ENCODE results near the gene ARHGEF10L. TPM values are rescaled to one million over a fixed set of nuclear protein-coding genes. Genes with fewer than 3 reads are reported as not detected.

The ARHGEF10L gene
- total RNA-seq, 1 donor from 2014 or later = 51.2 TPM

DNA sequence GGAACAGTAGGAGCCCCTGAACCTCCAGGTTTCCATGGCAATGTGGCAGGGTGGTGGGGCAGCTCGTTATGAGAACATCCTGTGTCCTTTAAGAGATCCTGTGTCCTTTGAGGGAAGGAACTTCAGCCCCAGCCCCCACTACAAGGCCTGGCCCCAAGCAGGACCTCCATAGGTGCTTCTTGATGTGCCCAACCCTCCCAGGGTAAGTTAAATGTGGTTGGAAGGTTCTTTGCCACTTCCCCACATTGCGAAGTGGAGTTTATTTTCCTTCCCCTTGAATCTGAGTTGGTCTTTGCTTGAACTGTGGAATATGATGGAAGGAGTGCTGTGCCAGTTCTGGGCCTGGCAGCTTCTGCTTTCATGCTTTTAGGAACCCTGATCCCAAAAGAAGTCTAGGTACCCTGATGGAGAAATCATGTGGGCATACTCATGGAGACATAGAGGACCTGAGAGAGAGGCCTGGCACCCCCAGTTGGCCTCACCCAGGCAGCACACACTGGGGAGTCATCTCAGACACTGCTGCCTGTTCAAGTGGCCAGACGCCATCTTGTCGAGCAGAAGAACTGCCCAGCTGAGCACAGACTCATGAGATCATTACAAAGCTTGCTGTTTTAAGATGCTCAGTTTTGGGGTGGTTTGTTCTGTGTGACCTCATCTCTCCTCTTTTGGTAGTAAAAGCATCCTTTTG, 171.5 kb downstream of the ARHGEF10L start:
- no peak for DNase-seq (ENCODE audit: low read depth)

DNA sequence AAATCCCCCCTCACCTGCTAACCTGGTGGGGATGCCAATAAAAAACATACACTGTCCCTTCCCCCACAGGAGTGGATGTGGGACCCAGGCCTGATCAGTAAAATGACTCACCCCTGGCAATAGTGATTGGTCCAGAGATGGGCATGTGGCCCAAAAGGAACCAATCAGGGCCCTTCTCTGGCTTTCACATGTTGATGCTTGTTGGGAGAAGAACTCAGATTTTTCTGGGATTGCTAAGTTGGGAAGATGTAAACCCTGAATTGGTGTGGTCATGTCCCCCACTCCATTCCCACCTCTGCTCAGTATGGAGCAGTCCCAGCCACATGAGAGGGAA, 172.0 kb downstream of the ARHGEF10L start:
- no peak for DNase-seq (ENCODE audit: low read depth)

DNA sequence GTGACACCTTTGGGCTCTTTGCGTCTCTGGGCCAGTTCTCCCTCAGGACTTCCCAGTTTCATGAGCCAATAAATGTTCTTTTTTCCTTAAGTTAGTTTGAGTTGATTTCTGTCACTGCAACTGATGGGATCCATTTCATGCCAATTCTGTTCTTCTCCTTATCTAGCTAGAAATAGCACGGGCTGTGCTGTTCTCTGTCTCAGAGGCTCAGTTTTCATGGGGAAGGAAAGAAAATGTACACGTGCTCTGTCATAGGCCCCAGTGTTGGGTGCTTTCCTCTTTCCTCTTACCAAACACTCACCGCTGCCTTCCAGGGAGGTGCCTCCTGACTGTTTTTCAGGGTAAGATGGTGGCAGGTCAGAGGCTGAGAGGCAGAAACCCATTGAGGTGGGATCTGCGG, 172.4 kb downstream of the ARHGEF10L start:
- DNase-seq (ENCODE audit: low read depth) = no peak

DNA sequence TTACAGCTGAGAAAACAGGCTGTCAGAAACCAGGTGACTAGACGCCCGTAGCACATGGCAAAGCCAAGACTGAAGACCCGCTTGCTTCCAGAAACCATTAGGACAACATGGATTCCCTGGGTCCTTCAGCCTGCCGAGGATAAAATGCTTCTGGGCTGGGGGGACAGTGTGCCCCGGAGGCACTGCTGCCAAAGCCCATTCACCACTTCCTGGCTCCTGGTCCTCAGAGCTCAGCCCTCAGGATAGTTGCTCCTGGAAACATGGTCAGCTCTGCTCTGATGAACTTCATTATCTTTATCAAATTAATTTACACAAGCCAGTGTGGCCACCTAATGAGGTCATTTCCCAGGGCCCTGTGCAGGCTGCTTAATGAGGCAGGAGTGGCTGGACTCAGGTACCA, 174.5 kb downstream of the ARHGEF10L start:
- DNase-seq (ENCODE audit: low read depth) = no peak

DNA sequence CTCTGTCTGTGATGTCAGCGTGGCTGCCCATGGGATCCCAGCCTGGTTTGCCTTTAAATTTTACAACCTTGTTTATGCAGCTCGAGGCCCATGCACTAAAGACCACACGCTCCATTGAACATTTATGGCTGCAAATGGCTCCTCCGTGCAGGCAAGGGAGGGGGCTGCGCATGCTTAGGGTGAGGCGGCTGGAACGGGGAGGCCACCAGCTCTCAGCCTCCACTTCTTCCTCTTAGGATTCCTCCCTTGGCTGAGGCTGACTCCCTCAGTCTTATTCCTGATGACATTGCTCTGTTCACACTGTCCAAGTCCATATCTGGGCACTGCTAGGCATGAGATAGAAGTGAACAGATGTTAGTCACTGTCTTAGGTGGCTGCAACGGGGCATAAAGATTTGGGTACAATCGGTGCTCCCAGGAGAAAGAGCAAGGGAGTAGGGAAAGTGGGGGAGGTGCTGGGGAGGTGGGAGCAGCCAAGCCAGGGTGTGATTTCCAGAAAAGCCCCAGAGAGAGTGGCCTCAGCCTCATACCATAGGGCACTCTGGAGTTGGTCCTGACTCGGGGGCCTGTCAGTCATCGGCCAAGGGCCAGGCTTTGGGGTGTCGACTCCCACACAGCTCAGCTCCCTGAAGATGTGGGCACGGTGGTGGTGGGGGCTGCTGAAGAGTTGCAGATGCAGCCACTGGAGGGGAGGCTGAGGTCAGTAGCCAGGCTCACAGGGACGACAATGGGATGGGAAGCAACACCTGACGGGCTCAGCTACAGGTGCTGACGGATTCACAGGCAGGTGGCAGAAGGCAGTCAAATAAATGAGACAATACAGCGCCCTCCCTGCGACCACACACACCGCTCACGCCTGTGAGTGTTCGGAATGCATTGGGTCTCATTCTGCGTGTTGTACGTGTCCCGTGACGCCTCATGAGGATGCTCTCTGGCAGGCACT, 178.4 kb downstream of the ARHGEF10L start:
- DNase-seq (ENCODE audit: low read depth) = peak; percentile 75

DNA sequence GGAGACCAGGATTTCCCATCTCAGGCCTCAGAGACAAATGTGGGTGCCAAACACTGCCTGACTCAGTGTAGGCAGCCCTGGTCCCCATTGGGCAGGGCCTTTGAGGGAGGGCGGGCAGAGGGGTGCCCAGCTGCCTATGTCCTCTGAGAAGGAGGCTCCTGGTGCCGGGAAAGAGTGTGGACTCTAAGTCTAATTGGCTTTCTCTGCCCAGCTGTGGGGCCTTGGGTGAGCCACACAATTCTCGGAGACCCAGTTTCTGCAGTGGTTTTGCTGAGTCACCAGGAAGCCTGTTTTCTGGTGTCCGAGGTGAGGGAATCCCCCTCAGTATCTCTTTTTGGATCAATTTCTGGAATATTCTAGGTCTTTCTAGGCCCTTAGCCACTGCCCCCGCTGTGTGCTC, 180.4 kb downstream of the ARHGEF10L start:
- peak; percentile 8 for DNase-seq (ENCODE audit: low read depth)

DNA sequence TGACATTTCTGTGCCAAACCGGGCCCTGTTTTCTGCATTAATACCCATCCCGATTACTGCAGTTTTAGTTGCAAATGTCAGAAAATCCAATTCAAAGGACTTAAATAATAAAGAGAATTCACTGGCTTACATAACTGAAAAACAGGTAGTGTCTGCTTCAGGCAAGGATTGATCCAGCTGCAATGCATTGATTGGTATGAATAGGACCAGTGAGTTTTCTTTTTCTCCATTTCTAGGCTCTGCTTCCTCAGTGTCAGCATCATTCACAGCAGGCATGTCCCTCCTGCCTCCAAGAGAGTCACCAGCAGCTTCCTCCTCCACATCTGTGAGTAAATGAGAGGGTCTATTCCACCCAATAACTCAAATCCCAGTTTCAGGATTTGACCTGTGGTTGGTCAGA, 181.9 kb downstream of the ARHGEF10L start:
- DNase-seq (ENCODE audit: low read depth) = no peak

DNA sequence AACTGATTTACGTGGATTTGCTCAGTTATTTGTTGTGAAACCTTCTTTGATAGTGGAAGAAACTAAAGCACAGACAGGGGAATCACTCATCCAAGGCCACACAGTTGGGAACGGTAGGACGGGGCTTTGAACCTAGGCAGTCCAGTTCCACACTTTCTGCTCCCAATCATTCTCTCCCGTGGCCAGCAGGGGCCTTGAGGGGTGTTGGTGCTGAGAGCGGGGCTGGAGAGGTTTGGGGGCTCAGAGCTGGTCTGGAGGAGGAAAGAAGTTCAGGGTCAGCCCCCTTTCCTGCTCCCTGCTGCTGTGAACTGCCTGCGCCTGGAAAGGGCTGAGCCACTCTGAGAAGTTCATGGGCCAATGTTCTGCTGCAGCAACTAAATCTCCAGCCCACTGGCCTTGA, 184.2 kb downstream of the ARHGEF10L start:
- DNase-seq (ENCODE audit: low read depth) = no peak

DNA sequence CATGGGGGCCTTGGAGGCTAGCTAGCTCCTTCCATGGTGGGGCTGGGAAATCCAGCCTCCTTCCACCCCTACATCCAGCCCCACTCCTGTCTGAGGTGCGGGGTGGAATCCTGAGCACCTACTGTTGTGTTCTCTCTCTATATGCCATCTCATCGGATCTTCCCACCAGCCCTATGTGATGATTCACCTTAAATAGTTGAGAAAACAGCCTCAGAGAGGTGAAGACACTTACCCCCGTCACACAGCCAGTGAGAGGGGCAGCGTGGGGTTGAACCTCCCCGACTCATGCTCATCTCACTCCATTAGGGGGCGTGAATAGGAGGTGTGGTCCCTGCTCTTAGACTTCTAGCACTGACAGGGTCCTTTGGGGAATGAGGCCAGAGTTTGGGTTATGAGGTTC, 184.7 kb downstream of the ARHGEF10L start:
- no peak for DNase-seq (ENCODE audit: low read depth)

DNA sequence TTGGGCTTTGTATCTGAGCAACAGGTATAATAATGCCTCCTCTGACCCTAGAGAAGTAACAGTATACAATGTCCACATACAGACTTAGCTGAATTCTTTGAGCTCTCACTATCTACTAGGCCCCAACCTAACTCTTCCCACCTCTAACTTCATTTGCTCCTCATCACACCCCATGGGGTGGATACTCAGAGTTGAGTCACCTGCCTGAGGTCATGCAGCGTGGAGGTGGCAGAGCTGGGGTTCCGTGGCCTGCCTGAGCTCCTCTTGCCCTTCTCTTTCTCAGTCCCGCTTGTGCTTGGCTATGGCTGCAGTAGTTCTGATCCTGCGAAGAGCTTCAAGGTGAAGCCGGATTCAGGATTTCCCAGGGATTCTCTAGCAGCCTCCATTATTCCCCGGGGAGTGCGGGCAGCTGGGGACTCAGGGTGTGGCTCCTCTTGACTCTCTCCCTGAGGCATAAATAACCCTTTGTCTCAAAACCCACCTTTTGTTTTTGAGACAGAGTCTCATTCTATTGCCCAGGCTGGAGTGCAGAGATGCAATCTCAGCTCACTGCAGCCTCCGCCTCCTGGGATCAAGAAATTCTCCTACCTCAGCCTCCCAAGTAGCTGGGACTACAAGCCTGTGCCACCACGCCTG, 185.7 kb downstream of the ARHGEF10L start:
- no peak for DNase-seq (ENCODE audit: low read depth)

DNA sequence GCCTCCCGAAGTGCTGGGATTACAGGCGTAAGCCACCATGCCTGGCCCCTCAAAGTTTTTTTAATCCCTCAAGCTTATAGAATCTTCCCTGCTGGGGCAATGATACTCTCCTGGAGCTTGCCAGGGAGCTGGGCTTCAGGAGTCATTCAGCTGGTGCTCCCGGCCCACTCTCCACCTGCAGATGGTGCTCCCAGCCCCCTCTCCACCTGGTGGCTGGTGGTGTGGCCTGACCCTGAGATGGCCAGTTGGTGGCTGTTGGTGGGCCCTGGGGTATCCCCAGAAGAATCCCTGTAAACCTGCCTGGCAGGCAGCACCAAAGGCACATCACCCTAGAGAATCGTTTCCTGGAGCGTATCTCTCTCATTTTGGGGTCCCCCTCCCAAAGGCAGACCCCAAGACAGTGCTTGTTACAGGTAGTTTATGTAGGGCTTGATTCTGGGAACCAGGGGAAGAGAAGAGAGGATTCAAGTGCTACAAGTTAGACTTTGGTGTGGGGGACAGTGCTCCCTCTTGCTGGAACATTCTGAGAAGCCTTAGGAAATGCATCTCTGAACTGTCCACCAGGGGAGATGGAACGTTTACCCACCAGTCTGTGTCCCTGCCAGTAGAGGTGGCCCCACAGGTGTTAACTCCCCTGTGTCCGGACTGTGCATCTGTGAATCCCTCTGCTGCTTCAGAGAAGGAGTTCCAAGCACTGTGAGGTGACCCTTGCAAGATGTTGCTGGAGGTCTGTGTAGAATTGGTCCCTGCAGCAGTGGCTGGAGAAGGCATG, 186.5 kb downstream of the ARHGEF10L start:
- DNase-seq (ENCODE audit: low read depth) = no peak

DNA sequence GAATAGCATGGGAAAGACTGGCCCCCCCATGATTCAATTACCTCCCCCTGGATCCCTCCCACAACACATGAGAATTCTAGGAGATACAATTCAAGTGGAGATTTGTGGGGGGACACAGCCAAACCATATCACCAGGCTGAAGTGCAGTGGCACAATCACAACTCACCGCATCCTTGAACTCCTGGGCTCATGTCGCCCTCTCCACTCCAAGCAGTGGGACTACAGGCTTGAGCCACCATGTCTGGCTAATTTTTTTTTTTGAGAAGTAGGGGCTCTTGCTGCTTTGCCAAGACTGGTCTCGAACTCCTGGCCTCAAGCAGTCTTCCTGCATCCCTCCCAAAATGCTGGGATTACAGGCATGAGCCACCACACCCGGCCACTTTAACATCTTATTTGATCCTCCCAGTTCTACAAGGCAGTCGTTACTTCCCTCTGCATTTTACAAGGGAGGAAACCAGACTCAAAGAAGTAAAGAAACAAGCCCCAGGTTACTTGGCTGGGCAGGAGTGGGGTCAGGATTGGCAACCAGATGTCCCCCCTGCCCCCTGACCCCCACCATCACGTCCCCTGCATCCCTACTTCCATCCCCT, 188.7 kb downstream of the ARHGEF10L start:
- no peak for DNase-seq (ENCODE audit: low read depth)

DNA sequence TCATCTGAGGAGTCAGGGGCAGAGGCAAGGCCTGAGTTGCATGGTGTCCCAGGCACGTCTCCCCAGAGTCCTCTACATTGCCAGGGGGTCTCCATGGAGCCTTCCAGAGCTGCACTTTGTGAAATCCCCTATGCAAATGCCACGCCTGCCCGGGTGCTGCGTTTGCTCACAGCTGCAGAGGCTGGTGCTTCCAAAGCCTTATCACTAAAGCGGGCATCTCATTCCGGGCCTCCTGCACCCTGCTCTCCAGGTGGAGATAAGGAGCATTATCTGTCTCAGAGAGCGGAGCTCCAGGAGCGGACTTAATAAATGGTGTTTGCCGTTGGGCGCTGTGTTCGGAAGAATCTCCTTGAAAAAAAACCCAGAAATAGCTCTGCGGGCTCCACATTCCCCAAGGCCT, 189.8 kb downstream of the ARHGEF10L start:
- no peak for DNase-seq (ENCODE audit: low read depth)

DNA sequence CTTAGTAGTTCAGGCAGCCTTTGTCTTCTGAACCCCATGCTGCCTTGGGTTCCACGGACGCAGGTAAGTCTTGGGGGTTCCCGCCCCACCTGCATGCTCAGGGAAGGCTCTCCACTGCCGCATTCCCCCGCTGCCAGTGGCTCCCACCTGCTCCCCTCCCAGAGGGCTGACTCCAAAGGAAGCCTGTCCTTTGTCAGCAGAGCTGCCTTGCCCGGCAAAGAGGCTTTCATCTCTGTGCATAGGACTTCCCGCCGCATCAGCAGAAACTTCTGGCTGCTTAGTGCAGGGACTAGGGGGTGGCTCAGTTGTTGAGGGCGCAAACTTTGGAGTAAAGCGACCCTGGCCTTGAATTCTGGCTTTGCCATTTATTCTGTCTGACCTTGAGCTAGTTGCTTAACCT, 190.4 kb downstream of the ARHGEF10L start:
- no peak for DNase-seq (ENCODE audit: low read depth)

DNA sequence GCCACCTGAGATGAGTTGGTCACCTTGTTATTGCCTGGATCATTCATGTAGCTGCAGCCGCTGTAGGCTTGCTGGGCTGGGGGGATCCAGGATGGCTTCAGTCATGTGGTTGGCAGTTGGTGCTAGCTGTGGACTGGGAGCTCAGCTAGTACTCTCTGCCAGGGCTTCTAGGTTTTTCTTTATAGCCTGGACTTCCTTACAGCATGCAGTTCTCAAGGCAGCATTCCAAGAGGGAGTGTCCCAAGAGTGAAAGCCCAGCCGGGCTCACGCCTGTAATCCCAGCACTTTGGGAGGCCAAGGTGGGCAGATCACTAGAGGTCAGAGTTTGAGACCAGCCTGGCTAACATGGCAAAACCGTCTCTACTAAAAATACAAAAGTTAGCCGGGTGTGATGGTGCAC, 192.0 kb downstream of the ARHGEF10L start:
- no peak for DNase-seq (ENCODE audit: low read depth)

DNA sequence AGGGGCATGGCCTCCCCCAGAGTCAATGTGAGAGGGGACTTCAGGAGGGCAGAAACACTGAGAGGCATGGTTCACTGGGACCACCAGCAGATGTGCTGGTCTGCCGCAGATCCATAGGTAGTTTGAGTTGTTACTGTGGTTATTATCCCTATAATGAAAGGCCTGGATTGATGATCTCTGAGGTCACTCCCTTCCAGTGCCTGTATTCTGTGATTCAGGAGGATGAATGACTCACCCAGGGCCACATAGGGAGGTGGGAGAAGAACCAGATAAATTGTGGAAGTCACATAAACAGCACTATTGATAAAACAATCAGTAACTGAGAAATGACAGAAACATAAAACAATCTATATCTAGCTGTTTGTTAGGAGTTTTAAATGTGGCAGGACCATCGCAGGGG, 193.0 kb downstream of the ARHGEF10L start:
- DNase-seq (ENCODE audit: low read depth) = peak; percentile 11

DNA sequence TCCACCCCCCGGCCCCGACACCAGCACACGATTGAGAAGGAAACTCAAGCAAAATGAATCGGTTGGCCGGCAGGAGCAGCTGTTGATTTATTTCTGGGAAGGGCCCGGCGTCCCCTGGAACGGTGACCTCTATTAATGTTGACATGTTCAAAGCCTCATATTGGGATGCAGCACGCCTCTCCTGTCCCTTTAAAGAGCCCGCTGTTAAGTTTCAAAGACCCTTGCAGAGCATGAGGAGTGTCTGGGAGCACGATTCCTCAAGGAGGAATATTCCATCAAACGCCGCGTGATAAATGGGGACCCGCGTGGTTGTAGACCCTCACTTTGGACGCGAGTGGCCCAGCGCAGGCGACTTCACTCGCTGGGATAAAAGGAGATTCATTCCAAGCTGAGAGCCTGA, 194.2 kb downstream of the ARHGEF10L start:
- no peak for DNase-seq (ENCODE audit: low read depth)

DNA sequence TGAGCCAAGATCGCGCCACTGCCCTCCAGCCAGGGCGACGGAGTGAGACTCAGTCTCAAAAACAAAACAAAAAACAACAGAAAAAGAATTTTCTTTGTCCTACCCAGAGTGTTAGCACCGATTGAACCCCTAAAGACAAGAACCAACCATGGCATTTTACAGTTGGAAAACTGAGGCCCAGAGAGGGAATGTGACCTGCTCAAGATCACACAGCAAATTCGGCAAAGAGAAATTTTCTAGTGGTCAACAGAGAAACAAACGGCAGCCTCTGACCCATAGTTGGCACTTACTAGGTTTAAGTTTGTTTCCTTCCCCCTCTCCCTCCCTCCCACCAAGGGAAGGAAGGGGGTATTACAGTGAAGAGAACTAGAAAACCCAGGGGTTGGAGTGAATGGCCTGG, 195.1 kb downstream of the ARHGEF10L start:
- no peak for DNase-seq (ENCODE audit: low read depth)

DNA sequence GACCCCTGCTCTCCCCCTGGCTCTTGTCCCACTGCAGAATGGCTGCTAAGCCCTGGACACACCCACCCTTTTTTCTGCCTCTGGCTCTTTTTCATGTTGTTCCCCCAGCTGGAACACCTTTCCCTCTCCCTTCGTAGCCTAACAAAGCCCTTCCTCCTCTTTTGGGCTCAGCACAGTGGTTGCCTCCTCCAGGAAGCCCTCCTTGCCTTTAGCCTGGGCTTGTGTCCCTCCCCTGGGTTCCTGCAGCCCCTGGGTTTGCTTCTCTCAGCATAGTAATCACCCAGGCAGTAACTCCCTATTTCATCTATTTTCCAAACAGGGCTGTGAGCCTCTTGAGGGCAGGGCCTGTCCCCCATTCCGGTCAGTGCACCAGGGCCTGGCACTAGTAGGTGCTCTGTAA, 195.8 kb downstream of the ARHGEF10L start:
- DNase-seq (ENCODE audit: low read depth) = no peak

DNA sequence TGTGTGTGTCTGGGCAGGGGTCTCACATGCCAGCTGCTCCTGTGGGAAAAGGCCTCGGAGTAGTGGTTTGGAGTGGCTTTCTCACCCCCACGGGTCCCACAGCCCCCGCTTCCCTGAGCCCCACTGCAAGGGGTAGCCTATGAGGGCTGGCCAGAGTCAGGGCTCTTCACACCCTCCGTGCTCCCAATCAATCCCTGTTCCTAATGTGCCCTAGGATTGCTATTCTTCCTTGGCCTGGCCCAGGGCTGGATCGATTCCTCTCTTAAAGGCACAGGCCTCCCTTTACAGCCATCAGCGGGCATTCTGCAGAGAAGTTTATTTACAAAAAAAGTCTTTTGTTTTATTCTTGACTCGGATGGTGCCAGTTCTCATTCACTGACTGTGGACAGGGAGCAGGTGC, 196.3 kb downstream of the ARHGEF10L start:
- no peak for DNase-seq (ENCODE audit: low read depth)

DNA sequence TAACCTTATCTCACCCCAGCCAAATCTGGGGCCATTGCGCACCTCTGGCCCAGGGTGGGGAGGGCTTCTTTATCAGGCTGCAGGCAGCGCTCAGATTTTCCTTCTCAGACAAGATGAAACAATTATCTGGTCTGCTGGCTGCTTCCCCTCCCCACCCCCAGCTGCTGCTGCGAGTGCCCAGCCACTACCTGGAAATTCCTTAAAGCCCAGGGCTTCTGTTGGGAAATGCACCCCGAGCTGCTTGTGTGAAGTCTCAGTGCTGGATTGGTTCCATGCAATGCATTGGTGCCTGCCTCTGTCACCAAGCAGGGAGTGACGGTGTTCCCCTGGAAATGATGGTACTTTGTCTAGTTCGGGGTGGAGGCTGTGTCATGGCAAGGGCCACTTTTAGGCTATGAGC, 197.1 kb downstream of the ARHGEF10L start:
- no peak for DNase-seq (ENCODE audit: low read depth)

DNA sequence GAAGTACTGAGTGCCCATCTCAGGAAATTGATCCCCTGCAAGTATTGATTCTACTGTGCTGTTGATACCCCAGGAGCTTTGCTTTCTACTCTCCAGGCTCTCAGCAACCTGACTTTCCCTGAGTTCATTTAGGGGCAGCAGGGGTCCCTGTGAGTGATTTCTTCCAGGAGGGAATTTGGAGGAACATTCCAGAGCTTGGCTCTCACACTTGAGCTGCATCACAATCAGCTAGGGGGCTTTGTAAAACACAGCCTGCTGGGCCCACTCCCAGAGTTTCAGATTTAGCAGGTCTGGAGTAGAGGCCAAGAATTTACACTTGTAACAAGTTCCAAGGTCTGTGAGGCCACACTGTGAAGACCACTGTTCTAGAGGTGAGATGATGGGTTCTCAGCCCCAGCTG, 199.6 kb downstream of the ARHGEF10L start:
- DNase-seq (ENCODE audit: low read depth) = no peak

Measured in renal cortical epithelial cell (primary cell).